Upper lobe of left lung (tissue), 6 donors: ENCODE results near the gene RAP1GDS1. TPM values are rescaled to one million over a fixed set of nuclear protein-coding genes. Genes with fewer than 3 reads are reported as not detected.
"Not testable (repeated sequence)": the region's sequence is repeated elsewhere in the genome, so short reads cannot be mapped to it uniquely, and the experiment has no call there.

Source experiments
- ATAC-seq, 2 donors: fragments of 200-7000 bp; cut with Tn5 transposase; one replicate each; pipeline ENCODE4 v1.9.1; 2022; ENCODE audit warnings: mild to moderate bottlenecking in 2 of 2, moderate library complexity in 2 of 2; ENCODE audit not compliant: low FRiP score in 2 of 2
- DNase-seq, 2 donors: peaks; one replicate each; pipeline ENCODE4 v3.0.0-alpha.2; 2019 to 2020
- H3K27ac ChIP-seq, 4 donors: fragments of 200-600 bp; sonication (generic); one replicate each; pipeline ENCODE4 v1.5.1; 2016 to 2019
- H3K27me3 ChIP-seq, 4 donors: fragments of 200-600 bp; sonication (generic); one replicate each; pipeline ENCODE4 v1.5.1; 2017 to 2019
- H3K36me3 ChIP-seq, 4 donors: fragments of 200-600 bp; sonication (generic); one replicate each; pipeline ENCODE4 v1.5.1; 2016 to 2019
- H3K4me1 ChIP-seq, 4 donors: fragments of 200-600 bp; sonication (generic); one replicate each; pipeline ENCODE4 v1.5.1; 2018 to 2019
- H3K4me3 ChIP-seq, 4 donors: fragments of 200-600 bp; sonication (generic); one replicate each; pipeline ENCODE4 v1.5.1; 2017 to 2019; ENCODE audit warnings: mild to moderate bottlenecking in 2 of 4, moderate library complexity in 1 of 4
- H3K9me3 ChIP-seq, 4 donors: fragments of 200-600 bp; sonication (generic); one replicate each; pipeline ENCODE4 v1.5.1; 2018 to 2019
- CTCF ChIP-seq, 6 experiments: fragments of 450-650 bp in 4 of 6; fragments of 200-600 bp in 2 of 6; sonication (generic) in 2 of 6; IDR thresholded peaks; one replicate each; pipeline ENCODE4 v1.5.1; 2016 to 2019; ENCODE audit warnings: antibody characterized with exemption in 6 of 6
- EP300 ChIP-seq, 4 donors: sonication (generic); formaldehyde crosslinking; IDR thresholded peaks; one replicate each; pipeline ENCODE4 v1.5.1; 2017; ENCODE audit warnings: antibody characterized with exemption in 4 of 4, control low read depth in 2 of 4
- POLR2A ChIP-seq, 4 donors: fragments of 450-650 bp; IDR thresholded peaks; one replicate each; pipeline ENCODE4 v1.5.1; 2016 to 2017; ENCODE audit warnings: antibody characterized with exemption in 4 of 4, mild to moderate bottlenecking in 2 of 4
- POLR2AphosphoS5 ChIP-seq, 2 donors: sonication (generic); formaldehyde crosslinking; IDR thresholded peaks; one replicate each; pipeline ENCODE4 v1.5.1; 2017; ENCODE audit warnings: antibody characterized with exemption in 2 of 2
- WGBS, 2 donors: methylation state at CpG; one replicate each; pipeline ENCODE4 v1.1.5; 2017 to 2018; 5-methylcytosine and 5-hydroxymethylcytosine counted together
- total RNA-seq, 6 donors: library from RNA; depleted of rRNA in 4 of 6; stranded (reverse); fragments of >200 nt in 4 of 6; gene quantifications; one replicate each; pipeline versions ENCODE4 v1.1.0 to v1.2.1, GENCODE V29; 2016 to 2021
- donor health status: DM: no; HTN: no; CAD: no; lungs with moderate emphysema.
- donor health status: DM: no; HTN: yes; CAD: no; lungs with severe emphysema.

The RAP1GDS1 gene
- total RNA-seq, 6 donors from 2014 or later: 20.6 to 63.9 (median 35.5) TPM

GRCh38 chr4:98470831-98471230 is 209.6 kb downstream of the RAP1GDS1 start:
- no peak for ATAC-seq
- WGBS, 2 donors: 78 to 90% methylated on average over 7 of the region's 7 CpGs

DNA sequence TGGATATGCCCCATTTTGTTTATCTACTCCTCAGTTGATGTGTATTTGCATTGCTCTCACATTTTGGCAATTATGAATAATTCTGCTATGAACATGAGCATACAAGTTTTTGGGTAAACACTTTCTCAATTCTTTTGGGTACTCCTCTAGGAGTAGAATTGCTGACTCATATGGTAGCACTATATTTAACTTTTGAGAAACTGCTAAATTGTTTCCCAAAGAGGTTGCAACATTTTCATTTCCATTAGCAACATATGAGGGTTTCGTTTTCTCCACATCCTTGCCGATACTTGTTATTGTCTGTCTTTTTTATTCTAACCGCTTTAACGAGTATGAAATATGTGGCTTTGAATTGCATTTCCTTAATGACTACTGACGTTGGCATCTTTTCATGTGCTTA is 211.9 kb downstream of the RAP1GDS1 start:
- Histone ChIP-seq H3K4me3 (no peak overlapping the region), H3K27ac (no peak overlapping the region), H3K4me1 (peaks cover 6 to 14% (median 8%) of the 10 kb centered on the region in 4 donors), H3K36me3 (no peaks in the 10 kb centered on the region), H3K27me3 (no peaks in the 10 kb centered on the region), H3K9me3 (no peaks in the 10 kb centered on the region)
- 50 to 72% methylated on average over 5 of the region's 5 CpGs for WGBS, 2 donors
- TF ChIP-seq POLR2AphosphoS5 (IDR thresholded peaks at IDR 0.05) (no peak), EP300 (IDR thresholded peaks at IDR 0.05) (peak in 1 of 4 donors; percentile 26)
- ATAC-seq (no peak), DNase-seq (no peak)

More at GRCh38 chr4:98470831-98471230, 209.6 kb downstream of the RAP1GDS1 start:
- DNase-seq: no peak
- Histone ChIP-seq H3K27ac (no peak overlapping the region), H3K4me3 (no peak overlapping the region), H3K36me3 (no peaks in the 10 kb centered on the region), H3K9me3 (no peaks in the 10 kb centered on the region), H3K27me3 (no peaks in the 10 kb centered on the region), H3K4me1 (peaks cover 6 to 22% (median 15%) of the 10 kb centered on the region in 4 donors)
- TF ChIP-seq EP300 (IDR thresholded peaks at IDR 0.05) (no peak), POLR2A (IDR thresholded peaks at IDR 0.05) (no peak), CTCF (IDR thresholded peaks at IDR 0.05) (no peak), POLR2AphosphoS5 (IDR thresholded peaks at IDR 0.05) (no peak)

GRCh38 chr4:98474408-98474844 is 213.2 kb downstream of the RAP1GDS1 start:
- H3K9me3 ChIP-seq: no peaks in the 10 kb centered on the region
- DNase-seq (no peak), ATAC-seq (no peak)
- no peaks in the 10 kb centered on the region for H3K36me3 ChIP-seq
- WGBS, 2 donors: 68 to 77% methylated on average over 3 of the region's 3 CpGs
- peaks cover 0 to 6% (median 0%) of the 10 kb centered on the region in 4 donors for H3K4me1 ChIP-seq
- no peak overlapping the region for H3K4me3 ChIP-seq
- H3K27me3 ChIP-seq: no peaks in the 10 kb centered on the region
- TF ChIP-seq CTCF (IDR thresholded peaks at IDR 0.05) (no peak), EP300 (IDR thresholded peaks at IDR 0.05) (no peak), POLR2A (IDR thresholded peaks at IDR 0.05) (no peak), POLR2AphosphoS5 (IDR thresholded peaks at IDR 0.05) (no peak)
- no peak overlapping the region for H3K27ac ChIP-seq

DNA sequence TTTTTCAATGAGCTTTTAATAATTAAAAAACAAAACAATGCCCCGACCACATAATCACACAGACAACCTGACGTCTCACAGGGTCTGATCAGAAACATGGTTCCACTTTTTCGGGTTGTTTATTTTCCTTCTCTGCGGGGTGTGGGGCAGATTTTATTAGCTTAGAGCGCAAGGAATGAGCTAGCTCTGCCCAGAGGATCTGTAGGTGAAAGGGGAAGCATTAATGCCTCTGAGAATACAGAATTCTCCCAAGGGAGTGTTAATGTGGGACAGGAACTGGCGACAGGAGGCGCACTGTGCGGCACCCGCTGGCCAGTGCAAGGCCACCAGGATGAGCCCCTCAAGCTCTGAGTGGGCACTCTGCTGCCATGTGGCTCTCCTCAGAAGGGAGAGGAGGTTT is 215.7 kb downstream of the RAP1GDS1 start:
- DNase-seq (no peak), ATAC-seq (no peak)
- Histone ChIP-seq H3K27ac (no peak overlapping the region), H3K4me1 (peaks cover 0 to 6% (median 0%) of the 10 kb centered on the region in 4 donors), H3K4me3 (no peak overlapping the region), H3K9me3 (no peaks in the 10 kb centered on the region), H3K36me3 (no peaks in the 10 kb centered on the region), H3K27me3 (no peaks in the 10 kb centered on the region)
- TF ChIP-seq EP300 (IDR thresholded peaks at IDR 0.05) (no peak), POLR2AphosphoS5 (IDR thresholded peaks at IDR 0.05) (no peak), CTCF (IDR thresholded peaks at IDR 0.05) (no peak), POLR2A (IDR thresholded peaks at IDR 0.05) (no peak)
- WGBS, 2 donors: 94 to 98% methylated on average over 9 of the region's 9 CpGs

DNA sequence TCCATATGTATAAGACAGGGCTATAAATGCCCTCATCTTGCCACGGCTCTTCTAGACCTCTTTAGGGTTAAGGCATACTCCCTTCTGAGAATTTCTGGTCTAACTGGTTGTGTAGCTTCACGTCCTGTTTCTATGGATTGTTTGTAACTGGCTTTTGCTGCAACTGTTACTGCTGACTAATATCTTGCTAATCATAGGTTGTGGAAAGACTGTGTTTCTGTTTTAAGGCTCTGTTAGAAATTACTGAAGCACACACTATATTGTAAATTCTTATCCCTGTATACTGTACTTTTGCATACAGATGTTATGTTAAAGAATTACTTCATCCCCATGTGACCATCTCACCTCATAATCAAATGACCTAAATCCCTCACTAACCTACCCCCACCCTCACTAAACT is 218.4 kb downstream of the RAP1GDS1 start:
- WGBS, 2 donors: 61 to 88% methylated on average over 2 of the region's 2 CpGs
- not testable (repeated sequence) for H3K4me3 ChIP-seq, ATAC-seq, H3K9me3 ChIP-seq, H3K27me3 ChIP-seq, H3K27ac ChIP-seq, DNase-seq, H3K4me1 ChIP-seq, H3K36me3 ChIP-seq

- H3K36me3 ChIP-seq: no peaks in the 10 kb centered on the region
- 86 to 90% methylated on average over 5 of the region's 5 CpGs for whole genome bisulfite sequencing, 2 donors
- TF ChIP-seq EP300 (IDR thresholded peaks at IDR 0.05) (no peak), POLR2A (IDR thresholded peaks at IDR 0.05) (no peak), CTCF (IDR thresholded peaks at IDR 0.05) (no peak)
- H3K4me3 ChIP-seq: no peak overlapping the region
- no peak for ATAC-seq
- H3K9me3 ChIP-seq: no peaks in the 10 kb centered on the region
- H3K27ac ChIP-seq: no peak overlapping the region
- DNase-seq: no peak
- no peaks in the 10 kb centered on the region for H3K27me3 ChIP-seq
- no peaks in the 10 kb centered on the region for H3K4me1 ChIP-seq
Measured at GRCh38 chr4:98480535-98480934, 219.4 kb downstream of the RAP1GDS1 start.
